Measurements from ENCODE around the gene MAP4.
"Not testable (repeated sequence)": the region's sequence is repeated elsewhere in the genome, so short reads cannot be mapped to it uniquely, and the experiment has no call there.

MAP4 gene
- 69.0 to 124 reads per million in 2 donors for total RNA-seq

GRCh38 chr3:48016301-48016973 lies at the start of gene MAP4:
Gene MAP4 (minus strand): TSS chr3:48016416. CDS start chr3:47998860, 17,556 bp downstream.
- DNase-seq = no peak

- DNase-seq = no peak
Observed at GRCh38 chr3:48065035-48065434, 48.8 kb upstream of the MAP4 start.

- DNase-seq = no peak
Observed at GRCh38 chr3:48064292-48064829, 48.1 kb upstream of the MAP4 start.

- DNase-seq = not testable (repeated sequence)
Observed at GRCh38 chr3:48061586-48061985, 45.4 kb upstream of the MAP4 start.

GRCh38 chr3:48058091-48058490 lies 41.9 kb upstream of the MAP4 start:
- DNase-seq = no peak

- no peak for DNase-seq
Observed at GRCh38 chr3:48057521-48057920, 41.3 kb upstream of the MAP4 start.

GRCh38 chr3:48047841-48048464 lies 31.7 kb upstream of the MAP4 start:
- no peak for DNase-seq

- DNase-seq = no peak
Observed at GRCh38 chr3:48042071-48042760, 26.0 kb upstream of the MAP4 start.

GRCh38 chr3:48039487-48040190 lies 23.4 kb upstream of the MAP4 start:
- no peak for DNase-seq

GRCh38 chr3:48038971-48039481 lies 22.8 kb upstream of the MAP4 start:
- DNase-seq = no peak

- DNase-seq = no peak
Observed at GRCh38 chr3:48034000-48034516, 17.8 kb upstream of the MAP4 start.

- no peak for DNase-seq
Observed at GRCh38 chr3:48030188-48030587, 14.0 kb upstream of the MAP4 start.

- no peak for DNase-seq
Observed at GRCh38 chr3:48026951-48027908, 11.0 kb upstream of the MAP4 start.

- no peak for DNase-seq
Observed at GRCh38 chr3:48026098-48026497, 9.9 kb upstream of the MAP4 start.

GRCh38 chr3:48024401-48024800 lies 8.2 kb upstream of the MAP4 start:
- no peak for DNase-seq

GRCh38 chr3:48023377-48023776 lies 7.2 kb upstream of the MAP4 start:
- DNase-seq = no peak

GRCh38 chr3:48022178-48022577 lies 6.0 kb upstream of the MAP4 start:
- no peak for DNase-seq

GRCh38 chr3:48018841-48019240 lies 2.6 kb upstream of the MAP4 start:
- no peak for DNase-seq

- no peak for DNase-seq
Observed at GRCh38 chr3:48015431-48016180, 610 bp downstream of the MAP4 start.

GRCh38 chr3:48014358-48014757 lies 1.9 kb downstream of the MAP4 start:
- no peak for DNase-seq
